H9 (cell line): ENCODE data around the gene ANKS1B. TPM values are rescaled to one million over a fixed set of nuclear protein-coding genes. Genes with fewer than 3 reads are reported as not detected.

Source experiments
- DNase-seq: peaks from one replicate; pipeline ENCODE4 v3.0.0-alpha.2; 2017
- H2AFZ ChIP-seq: one replicate; pipeline ENCODE4 v1.6.1; 2013; ENCODE audit warnings: mild to moderate bottlenecking, low read length, control low read depth, moderate library complexity
- H2AK5ac ChIP-seq: 2 replicates; pipeline ENCODE4 v1.6.1; 2013; ENCODE audit warnings: low read length, control low read depth, mixed read lengths; ENCODE audit not compliant: insufficient read length
- H2BK120ac ChIP-seq: one replicate; pipeline ENCODE4 v1.6.1; 2013; ENCODE audit warnings: low read depth, mild to moderate bottlenecking, low read length, control low read depth, inconsistent platforms; ENCODE audit not compliant: poor library complexity, severe bottlenecking
- H2BK12ac ChIP-seq: 2 replicates; pipeline ENCODE4 v1.6.1; 2013; ENCODE audit warnings: low read length, control low read depth, mixed read lengths, low read depth; ENCODE audit not compliant: insufficient read length
- H2BK15ac ChIP-seq: 2 replicates; pipeline ENCODE4 v1.6.1; 2013; ENCODE audit warnings: low read depth, low read length, control low read depth
- H2BK20ac ChIP-seq: one replicate; pipeline ENCODE4 v1.6.1; 2013; ENCODE audit warnings: low read depth, mild to moderate bottlenecking, low read length, control low read depth, inconsistent platforms; ENCODE audit not compliant: poor library complexity, severe bottlenecking
- H2BK5ac ChIP-seq: 2 replicates; pipeline ENCODE4 v1.6.1; 2013; ENCODE audit warnings: low read length, control low read depth, mixed read lengths; ENCODE audit not compliant: insufficient read length
- H3K14ac ChIP-seq: 2 replicates; pipeline ENCODE4 v1.6.1; 2013; ENCODE audit warnings: low read length, control low read depth; ENCODE audit not compliant: insufficient read depth
- H3K18ac ChIP-seq: 2 replicates; pipeline ENCODE4 v1.6.1; 2013; ENCODE audit warnings: low read depth, mild to moderate bottlenecking, mixed read lengths, low read length, control low read depth; ENCODE audit not compliant: insufficient read length
- H3K23ac ChIP-seq: 2 replicates; pipeline ENCODE4 v1.6.1; 2013; ENCODE audit warnings: low read length, control low read depth, mixed read lengths, low read depth; ENCODE audit not compliant: insufficient read length
- H3K23me2 ChIP-seq: 2 replicates; pipeline ENCODE4 v1.6.1; 2013; ENCODE audit warnings: low read depth, mild to moderate bottlenecking, mixed read lengths, low read length, control low read depth; ENCODE audit not compliant: insufficient read length, poor library complexity, severe bottlenecking
- H3K27ac ChIP-seq: 2 replicates; pipeline ENCODE4 v1.5.1; 2013; ENCODE audit warnings: low read length, control low read depth, mixed read lengths, low read depth; ENCODE audit not compliant: insufficient read length
- H3K27me3 ChIP-seq: 2 replicates; pipeline ENCODE4 v1.6.1; 2013; ENCODE audit warnings: low read length, control low read depth, inconsistent platforms; ENCODE audit not compliant: insufficient read depth
- H3K4ac ChIP-seq: 2 replicates; pipeline ENCODE4 v1.6.1; 2013; ENCODE audit warnings: low read depth, mild to moderate bottlenecking, control low read depth, inconsistent platforms, low read length, moderate library complexity
- H3K4me1 ChIP-seq: 2 replicates; pipeline ENCODE4 v1.6.1; 2013; ENCODE audit warnings: low read length, control low read depth, inconsistent platforms; ENCODE audit not compliant: insufficient read depth
- H3K4me2 ChIP-seq: 2 replicates; pipeline ENCODE4 v1.6.1; 2013; ENCODE audit warnings: low read length, control low read depth, mixed read lengths; ENCODE audit not compliant: insufficient read length, insufficient read depth
- H3K56ac ChIP-seq: 2 replicates; pipeline ENCODE4 v1.6.1; 2013; ENCODE audit warnings: low read depth, mild to moderate bottlenecking, mixed read lengths, low read length, control low read depth; ENCODE audit not compliant: insufficient read length
- H3K79me1 ChIP-seq: 2 replicates; pipeline ENCODE4 v1.6.1; 2013; ENCODE audit warnings: low read depth, mild to moderate bottlenecking, moderate library complexity, low read length, control low read depth, inconsistent platforms; ENCODE audit not compliant: insufficient read depth, poor library complexity, severe bottlenecking
- H3K79me2 ChIP-seq: 2 replicates; pipeline ENCODE4 v1.6.1; 2013; ENCODE audit warnings: low read length, control low read depth, inconsistent platforms; ENCODE audit not compliant: insufficient read depth
- H3K9ac ChIP-seq: 2 replicates; pipeline ENCODE4 v1.6.1; 2013; ENCODE audit warnings: low read length, control low read depth, mixed read lengths; ENCODE audit not compliant: insufficient read length; ENCODE audit errors: extremely low read depth
- H3K9me3 ChIP-seq: one replicate; pipeline ENCODE4 v1.6.1; 2013; ENCODE audit warnings: low read depth, low read length, inconsistent platforms; ENCODE audit not compliant: control insufficient read depth
- H3T11ph ChIP-seq: one replicate; pipeline ENCODE4 v1.6.1; 2013; ENCODE audit warnings: mild to moderate bottlenecking, low read length, control low read depth, inconsistent platforms
- H4K20me1 ChIP-seq: one replicate; pipeline ENCODE4 v1.6.1; 2013; ENCODE audit not compliant: control insufficient read depth, insufficient read length, insufficient read depth
- H4K5ac ChIP-seq: 2 replicates; pipeline ENCODE4 v1.6.1; 2013; ENCODE audit warnings: low read depth, mild to moderate bottlenecking, mixed read lengths, low read length, control low read depth; ENCODE audit not compliant: insufficient read length
- H4K8ac ChIP-seq: replicated peaks from 2 replicates; pipeline ENCODE4 v1.6.1; 2013; ENCODE audit warnings: low read length, control low read depth, mixed read lengths, low read depth; ENCODE audit not compliant: insufficient read length
- H4K91ac ChIP-seq: 2 replicates; pipeline ENCODE4 v1.6.1; 2013; ENCODE audit warnings: low read depth, mild to moderate bottlenecking, moderate library complexity, mixed read lengths, low read length, control low read depth; ENCODE audit not compliant: insufficient read length
- H3K27ac Mint-ChIP-seq, 3 experiments: 2 replicates in 2 of 3; 3 replicates in 1 of 3; pipeline ENCODE4 v1.8.0; 2020 to 2021; ENCODE audit warnings: mixed read lengths in 3 of 3, mild to moderate bottlenecking in 1 of 3, moderate library complexity in 1 of 3
- H3K27me3 Mint-ChIP-seq: 2 replicates; pipeline ENCODE4 v1.8.0; 2021; ENCODE audit warnings: low read depth, mild to moderate bottlenecking, moderate library complexity, mixed read lengths
- H3K36me3 Mint-ChIP-seq, 3 experiments: 2 replicates in 2 of 3; 3 replicates in 1 of 3; pipeline ENCODE4 v1.8.0; 2020 to 2021; ENCODE audit warnings: low read depth in 3 of 3, mixed read lengths in 3 of 3; ENCODE audit not compliant: insufficient read depth in 1 of 3
- H3K4me1 Mint-ChIP-seq, 2 experiments: 2 replicates each; pipeline ENCODE4 v1.8.0; 2020; ENCODE audit warnings: mixed read lengths in 2 of 2
- H3K4me3 Mint-ChIP-seq, 2 experiments: 2 replicates in 1 of 2; 3 replicates in 1 of 2; pipeline ENCODE4 v1.8.0; 2020 to 2021; ENCODE audit warnings: mild to moderate bottlenecking in 2 of 2, mixed read lengths in 2 of 2, moderate library complexity in 1 of 2
- H3K9me3 Mint-ChIP-seq, 2 experiments: 2 replicates in 1 of 2; 3 replicates in 1 of 2; pipeline ENCODE4 v1.8.0; 2020; ENCODE audit warnings: mild to moderate bottlenecking in 2 of 2, mixed read lengths in 2 of 2, moderate library complexity in 1 of 2
- CTCF ChIP-seq: fragments of 200-600 bp; sonication (generic); conservative IDR thresholded peaks from 3 replicates; pipeline ENCODE4 v1.8.0; 2021; ENCODE audit warnings: antibody characterized with exemption, mild to moderate bottlenecking
- WGBS: extraction: QIAGEN DNeasy Blood & Tissue Kit; methylation state at CpG from one replicate; pipeline ENCODE4 v1.1.7; 2013; ENCODE audit warnings: missing lambda C conversion rate, low lambda C conversion rate, mixed read lengths; ENCODE audit not compliant: insufficient read length; ENCODE audit errors: extremely low coverage; 5-methylcytosine and 5-hydroxymethylcytosine counted together
- total RNA-seq: library from RNA; stranded (reverse); gene quantifications from 2 replicates; pipeline ENCODE4 v1.2.1, GENCODE V29; 2021

The ANKS1B gene
- total RNA-seq, 1 experiment from 2014 or later = 4.1 TPM

GRCh38 chr12:99513066-99513465 is 471.7 kb downstream of the ANKS1B start:
- no peaks in the 10 kb centered on the region; a peak in 1 of 7 replicates for H3K36me3 Mint-ChIP-seq
- no peaks in the 10 kb centered on the region for H3K27me3 Mint-ChIP-seq
- no peak overlapping the region for H2BK20ac ChIP-seq

More at GRCh38 chr12:99513066-99513465, 471.7 kb downstream of the ANKS1B start:
- no peak for DNase-seq
- H3T11ph ChIP-seq = no peak overlapping the region
- no peak overlapping the region for H3K4ac ChIP-seq
- H3K27ac ChIP-seq = no peak overlapping the region
- H3K79me1 ChIP-seq = no peaks in the 10 kb centered on the region
- H3K23me2 ChIP-seq = no peaks in the 10 kb centered on the region
- H4K91ac ChIP-seq = no peak overlapping the region
- no CpG with 5 or more reads among the region's 2 CpGs for WGBS
- H3K4me3 Mint-ChIP-seq = no peak overlapping the region
- TF ChIP-seq CTCF = no peak
- no peak overlapping the region for H3K18ac ChIP-seq
- no peak overlapping the region for H2BK15ac ChIP-seq
- no peaks in the 10 kb centered on the region for H4K20me1 ChIP-seq
- no peaks in the 10 kb centered on the region for H3K9me3 ChIP-seq
- no peak overlapping the region for H3K27ac Mint-ChIP-seq
- no peak overlapping the region for H2AFZ ChIP-seq
- H2AK5ac ChIP-seq = no peak overlapping the region
- H3K9ac ChIP-seq = no peak overlapping the region
- no peak overlapping the region for H3K23ac ChIP-seq
- no peak overlapping the region for H2BK12ac ChIP-seq
- H3K56ac ChIP-seq = no peak overlapping the region
- no peak overlapping the region for H4K5ac ChIP-seq
- H3K9me3 Mint-ChIP-seq = no peaks in the 10 kb centered on the region
- no peak overlapping the region for H3K14ac ChIP-seq
- no peaks in the 10 kb centered on the region for H3K27me3 ChIP-seq
- H3K4me1 ChIP-seq = no peaks in the 10 kb centered on the region
- no peaks in the 10 kb centered on the region for H3K79me2 ChIP-seq
- H3K4me1 Mint-ChIP-seq = 0 out of 4 replicates have a peak, but pooled peaks cover 0 to 3% of the 10 kb centered on the region in 2 experiments
- H4K8ac ChIP-seq = no peak overlapping the region
- H3K4me2 ChIP-seq = no peak overlapping the region
- H2BK5ac ChIP-seq = no peak overlapping the region
- no peak overlapping the region for H2BK120ac ChIP-seq
